B cell (primary cell): ENCODE results near the gene CDC42BPA.

Experiments used
- CTCF ChIP-seq: fragments of 200-600 bp; IDR thresholded peaks from one replicate; pipeline ENCODE4 v1.8.0; 2022; ENCODE audit warnings: antibody characterized with exemption, mild to moderate bottlenecking
- EZH2 ChIP-seq: IDR thresholded peaks from 2 replicates; pipeline ENCODE4 v1.6.1; 2012; ENCODE audit warnings: borderline replicate concordance, low read depth, mild to moderate bottlenecking, moderate library complexity, low read length; ENCODE audit not compliant: insufficient read depth, poor library complexity, severe bottlenecking

GRCh38 chr1:227343206-227343605, 24.9 kb upstream of the CDC42BPA start:
- TF ChIP-seq CTCF: no peak
- no peak for TF ChIP-seq EZH2
